HEK293T (cell line): ENCODE measurements around the gene DTYMK.

Experiments used
- FOXK2 ChIP-seq: fragments of 450-650 bp; IDR thresholded peaks from 2 replicates; pipeline ENCODE4 v1.6.1; 2016; ENCODE audit warnings: mild to moderate bottlenecking
- FOXM1 ChIP-seq: fragments of 450-650 bp; IDR thresholded peaks from 2 replicates; pipeline ENCODE4 v1.6.1; 2017; ENCODE audit warnings: mild to moderate bottlenecking, borderline replicate concordance
- TARDBP ChIP-seq: fragments of 450-650 bp; IDR thresholded peaks from 2 replicates; pipeline ENCODE4 v1.6.1; 2016

DNA sequence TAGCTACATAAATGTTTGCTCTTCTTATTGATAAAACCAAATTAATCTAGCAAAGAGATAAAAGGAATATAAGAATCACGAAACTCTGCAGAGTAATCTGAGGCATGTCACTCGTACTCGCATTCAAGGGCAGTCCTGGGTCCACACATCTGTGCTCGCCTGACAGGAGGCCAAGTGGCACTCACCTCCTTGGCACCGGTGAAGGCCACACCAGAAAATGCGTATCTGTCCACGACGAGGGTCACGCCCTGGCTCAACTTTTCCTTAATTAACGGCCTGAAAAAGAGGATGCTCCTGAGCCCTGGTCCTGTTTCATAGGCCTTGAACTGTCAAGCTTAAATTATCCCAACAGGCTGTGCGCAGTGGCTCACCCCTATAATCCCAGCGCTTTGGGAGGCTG lies 6.6 kb downstream of the DTYMK start:
- no peak for TF ChIP-seq TARDBP
- TF ChIP-seq FOXK2, result no peak
- no peak for TF ChIP-seq FOXM1
